Smooth muscle cell (in vitro differentiated cells): ENCODE data around the gene TYMP. TPM values are rescaled to one million over a fixed set of nuclear protein-coding genes. Genes with fewer than 3 reads are reported as not detected.

Experiments
- DNase-seq: peaks from one replicate; lab custom pipeline; 2025; ENCODE audit not compliant: unreplicated experiment; lab: John Stamatoyannopoulos, UW
- H2AFZ ChIP-seq: fragments of 200-600 bp; sonication (generic); 2 replicates; pipeline ENCODE4 v1.6.0; 2016; ENCODE audit warnings: antibody characterized with exemption, low read depth, mild to moderate bottlenecking
- H3F3A ChIP-seq: fragments of 200-600 bp; sonication (generic); 2 replicates; pipeline ENCODE4 v1.6.0; 2017; ENCODE audit warnings: antibody characterized with exemption, low read depth
- H3K27ac ChIP-seq: fragments of 200-600 bp; sonication (generic); 2 replicates; pipeline ENCODE4 v1.5.1; 2016; ENCODE audit warnings: low read depth, mild to moderate bottlenecking
- H3K27me3 ChIP-seq: fragments of 200-600 bp; sonication (generic); 2 replicates; pipeline ENCODE4 v1.6.1; 2016; ENCODE audit warnings: low read depth, mild to moderate bottlenecking
- H3K36me3 ChIP-seq: fragments of 200-600 bp; sonication (generic); 2 replicates; pipeline ENCODE4 v1.5.1; 2016; ENCODE audit warnings: low read depth
- H3K4me1 ChIP-seq: fragments of 200-600 bp; sonication (generic); 2 replicates; pipeline ENCODE4 v1.5.1; 2016; ENCODE audit warnings: low read depth
- H3K4me2 ChIP-seq: fragments of 200-600 bp; sonication (generic); 2 replicates; pipeline ENCODE4 v1.6.0; 2016; ENCODE audit warnings: mild to moderate bottlenecking
- H3K4me3 ChIP-seq: fragments of 200-600 bp; sonication (generic); 2 replicates; pipeline ENCODE4 v1.5.1; 2016; ENCODE audit warnings: mild to moderate bottlenecking
- H3K79me2 ChIP-seq: fragments of 200-600 bp; sonication (generic); 2 replicates; pipeline ENCODE4 v1.6.0; 2016; ENCODE audit warnings: low read depth, mild to moderate bottlenecking
- H3K9ac ChIP-seq: fragments of 200-600 bp; sonication (generic); 2 replicates; pipeline ENCODE4 v1.6.0; 2016; ENCODE audit warnings: low read depth
- H3K9me3 ChIP-seq: fragments of 200-600 bp; sonication (generic); replicated peaks from 2 replicates; pipeline ENCODE4 v1.5.1; 2016; ENCODE audit warnings: low read depth
- H4K20me1 ChIP-seq: fragments of 200-600 bp; sonication (generic); 2 replicates; pipeline ENCODE4 v1.6.0; 2016; ENCODE audit warnings: low read depth
- WGBS: methylation state at CpG from one replicate; pipeline ENCODE4 v1.1.7; 2016; ENCODE audit warnings: low lambda C conversion rate; 5-methylcytosine and 5-hydroxymethylcytosine counted together
- polyA plus RNA-seq: library from polyadenylated mRNA; unstranded; fragments of >200 nt; fragmentation: Nextera tagmentation; extraction: Ambion mirVana; gene quantifications from 2 replicates; pipeline ENCODE4 v1.2.1, GENCODE V29; 2016
- total RNA-seq: library from RNA; depleted of rRNA; stranded (reverse); fragments of >200 nt; gene quantifications from 2 replicates; pipeline ENCODE4 v1.2.3, GENCODE V29; 2014
- TF ChIP-seq, protein P1 (sequence below): fragments of 200-600 bp; sonication (generic); IDR thresholded peaks from 2 replicates; pipeline ENCODE4 v1.5.1; 2017; ENCODE audit warnings: borderline replicate concordance, mild to moderate bottlenecking, antibody characterized with exemption; ENCODE audit not compliant: insufficient read depth, poor library complexity, severe bottlenecking

TYMP gene
- total and polyA plus RNA-seq, 2 experiments from 2014 or later = 87.4 to 287 TPM

DNA sequence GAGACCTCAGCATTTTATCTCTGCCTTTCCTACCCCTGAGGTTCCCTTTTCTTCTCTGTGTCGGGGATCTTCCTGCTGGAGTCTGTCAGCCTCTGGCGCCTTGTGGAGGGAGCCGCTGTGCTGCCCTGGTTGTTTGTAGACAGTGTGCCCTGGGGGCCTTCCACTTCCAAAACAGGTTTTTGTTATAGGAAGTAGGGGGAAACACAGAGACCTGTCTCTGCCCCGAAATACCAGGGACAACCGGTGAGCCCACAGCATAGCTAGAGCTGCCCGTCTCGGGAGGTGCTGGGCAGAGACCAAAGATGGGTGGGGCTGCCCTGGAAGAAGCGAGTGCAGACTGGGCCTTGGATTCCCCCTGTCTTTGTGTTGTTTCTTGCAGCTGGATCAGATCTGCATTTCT is 13.7 kb downstream of the TYMP start:
- Histone ChIP-seq H3F3A (no peaks in the 10 kb centered on the region), H3K27me3 (no peaks in the 10 kb centered on the region), H3K4me3 (no peak overlapping the region), H3K36me3 (no peaks in the 10 kb centered on the region), H3K4me2 (no peak overlapping the region), H3K9ac (no peak overlapping the region), H3K9me3 (no peaks in the 10 kb centered on the region), H3K27ac (no peak overlapping the region), H2AFZ (no peak overlapping the region), H3K79me2 (peaks cover 32% of the 10 kb centered on the region), H3K4me1 (no peaks in the 10 kb centered on the region), H4K20me1 (peaks cover 25% of the 10 kb centered on the region)
- no peak for DNase-seq
- 91% methylated on average over 8 of the region's 8 CpGs for WGBS
- TF ChIP-seq, protein P1, sequence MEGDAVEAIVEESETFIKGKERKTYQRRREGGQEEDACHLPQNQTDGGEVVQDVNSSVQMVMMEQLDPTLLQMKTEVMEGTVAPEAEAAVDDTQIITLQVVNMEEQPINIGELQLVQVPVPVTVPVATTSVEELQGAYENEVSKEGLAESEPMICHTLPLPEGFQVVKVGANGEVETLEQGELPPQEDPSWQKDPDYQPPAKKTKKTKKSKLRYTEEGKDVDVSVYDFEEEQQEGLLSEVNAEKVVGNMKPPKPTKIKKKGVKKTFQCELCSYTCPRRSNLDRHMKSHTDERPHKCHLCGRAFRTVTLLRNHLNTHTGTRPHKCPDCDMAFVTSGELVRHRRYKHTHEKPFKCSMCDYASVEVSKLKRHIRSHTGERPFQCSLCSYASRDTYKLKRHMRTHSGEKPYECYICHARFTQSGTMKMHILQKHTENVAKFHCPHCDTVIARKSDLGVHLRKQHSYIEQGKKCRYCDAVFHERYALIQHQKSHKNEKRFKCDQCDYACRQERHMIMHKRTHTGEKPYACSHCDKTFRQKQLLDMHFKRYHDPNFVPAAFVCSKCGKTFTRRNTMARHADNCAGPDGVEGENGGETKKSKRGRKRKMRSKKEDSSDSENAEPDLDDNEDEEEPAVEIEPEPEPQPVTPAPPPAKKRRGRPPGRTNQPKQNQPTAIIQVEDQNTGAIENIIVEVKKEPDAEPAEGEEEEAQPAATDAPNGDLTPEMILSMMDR = no peak

DNA sequence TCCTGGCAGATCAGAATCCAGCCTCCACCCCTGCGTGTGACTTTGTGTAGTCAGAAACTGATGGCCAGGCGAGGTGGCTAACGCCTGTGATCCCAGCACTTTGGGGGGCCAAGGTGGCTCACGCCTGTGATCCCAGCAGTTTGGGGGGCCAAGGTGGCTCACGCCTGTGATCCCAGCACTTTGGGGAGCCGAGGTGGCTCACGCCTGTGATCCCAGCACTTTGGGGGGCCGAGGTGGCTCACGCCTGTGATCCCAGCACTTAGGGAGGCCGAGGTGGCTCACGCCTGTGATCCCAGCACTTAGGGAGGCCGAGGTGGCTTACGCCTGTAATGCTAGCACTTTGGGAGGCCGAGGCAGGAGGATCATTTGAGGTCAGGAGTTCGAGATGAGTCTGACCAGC is 16.6 kb downstream of the TYMP start:
- DNase-seq = no peak
- no peak overlapping the region for H2AFZ ChIP-seq
- peaks cover 59% of the 10 kb centered on the region for H3K79me2 ChIP-seq

DNA sequence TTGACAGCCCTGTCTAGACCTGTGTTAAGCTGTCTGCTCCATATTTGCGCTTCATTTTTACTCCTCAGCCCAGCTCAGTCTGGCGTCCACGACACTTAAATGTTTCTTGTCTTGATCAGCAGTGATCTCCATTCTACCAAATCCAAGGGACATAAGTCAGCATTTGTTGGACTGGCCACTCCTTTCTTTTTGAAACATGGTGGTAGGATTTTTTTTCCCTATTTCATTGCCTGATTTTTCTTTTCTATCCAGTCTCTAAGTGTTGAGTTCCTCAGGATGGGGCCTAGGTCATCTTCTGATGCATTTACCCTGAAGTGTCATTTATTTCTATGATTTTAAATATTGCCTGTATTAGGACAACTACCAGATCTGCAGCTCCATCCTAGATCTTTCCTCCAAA is 20.9 kb downstream of the TYMP start:
- H4K20me1 ChIP-seq = peaks cover 21% of the 10 kb centered on the region
- H3K27me3 ChIP-seq = no peaks in the 10 kb centered on the region
- H3K9ac ChIP-seq = peak overlapping the region; percentile 85
- peaks cover 6% of the 10 kb centered on the region for H3F3A ChIP-seq
- H3K4me3 ChIP-seq = peak overlapping the region; percentile 76
- peaks cover 12% of the 10 kb centered on the region for H3K4me1 ChIP-seq
- 55% methylated on average over 3 of the region's 3 CpGs for WGBS
- peak overlapping the region; percentile 36 for H2AFZ ChIP-seq
- no peak for DNase-seq
- H3K79me2 ChIP-seq = peaks cover 72% of the 10 kb centered on the region
- TF ChIP-seq, protein P1 = no peak
- H3K36me3 ChIP-seq = no peaks in the 10 kb centered on the region
- H3K27ac ChIP-seq = peak overlapping the region; percentile 87
- no peaks in the 10 kb centered on the region for H3K9me3 ChIP-seq
- H3K4me2 ChIP-seq = peak overlapping the region; percentile 95

More for the DNA sequence above, 16.6 kb downstream of the TYMP start:
- Histone ChIP-seq H3K4me2 (no peak overlapping the region), H3K27ac (no peak overlapping the region), H3K4me3 (no peak overlapping the region), H3K36me3 (no peaks in the 10 kb centered on the region), H3K4me1 (peaks cover 5% of the 10 kb centered on the region), H4K20me1 (peaks cover 31% of the 10 kb centered on the region), H3K9ac (no peak overlapping the region), H3K9me3 (no peaks in the 10 kb centered on the region), H3F3A (peaks cover 6% of the 10 kb centered on the region), H3K27me3 (no peaks in the 10 kb centered on the region)
- TF ChIP-seq, protein P1 = no peak
- 97% methylated on average over 15 of the region's 15 CpGs for WGBS
